ENCODE results near the gene TCHH.

GRCh38 chr1:152086760-152087159, 28.5 kb downstream of the TCHH start:
- TF ChIP-seq CTCF (conservative IDR thresholded peaks at IDR 0.05 in 1 of 2, IDR thresholded peaks at IDR 0.05 in 1 of 2; ENCODE audit: low read depth in 1 of 2, low read length in 2 of 2) = no peak
- no peak for TF ChIP-seq EZH2 (IDR thresholded peaks at IDR 0.05; ENCODE audit: low read length, missing control alignments)

Data from fibroblast of lung (primary cell).